ENCODE data around the gene ZNF598.

The ZNF598 gene

GRCh38 chr16:2047330-2048115, 37.9 kb upstream of the ZNF598 start, which contains the start of the genes NTHL1 and TSC2:
TSS of gene NTHL1 (minus strand) at chr16:2047834. CDS start at chr16:2047823, 11 bp downstream.
TSS of gene TSC2 (plus strand) at chr16:2047985. CDS start at chr16:2048616, 631 bp downstream.
- H3K36me3 ChIP-seq (ENCODE audit: insufficient read depth, low read length): peaks cover 29% of the 10 kb centered on the region
- H3K27me3 ChIP-seq (ENCODE audit: insufficient read depth, low read length): no peaks in the 10 kb centered on the region
- WGBS: under 1% methylated on average over 81 of the region's 81 CpGs
- no peaks in the 10 kb centered on the region for H3K9me3 ChIP-seq (ENCODE audit: insufficient read depth, low read depth, low read length)
- peak within 1 kb of the TSS; percentile 67 for H3K9ac ChIP-seq (ENCODE audit: low read depth, low read length)
- H3K27ac ChIP-seq (ENCODE audit: low read depth, low read length): no peak within 1 kb of the TSS
- peak within 1 kb of the TSS; percentile 74 for H3K4me3 ChIP-seq (ENCODE audit: low read length)
- peaks cover 9% of the 10 kb centered on the region; the same call in 1 of the 2 replicates for H3K4me1 ChIP-seq (ENCODE audit: insufficient read depth, low read length)

- 43% methylated on average over 8 of the region's 8 CpGs for WGBS
- peak overlapping the region; percentile 67 for H3K9ac ChIP-seq (ENCODE audit: low read depth, low read length)
- peak overlapping the region; percentile 74 for H3K4me3 ChIP-seq (ENCODE audit: low read length)
- peaks cover 26% of the 10 kb centered on the region for H3K36me3 ChIP-seq (ENCODE audit: insufficient read depth, low read length)
- no peak overlapping the region for H3K27ac ChIP-seq (ENCODE audit: low read depth, low read length)
- H3K4me1 ChIP-seq (ENCODE audit: insufficient read depth, low read length): peaks cover 9% of the 10 kb centered on the region; the same call in 1 of the 2 replicates
- no peaks in the 10 kb centered on the region for H3K27me3 ChIP-seq (ENCODE audit: insufficient read depth, low read length)
- no peaks in the 10 kb centered on the region for H3K9me3 ChIP-seq (ENCODE audit: insufficient read depth, low read depth, low read length)
Measured at GRCh38 chr16:2046893-2047329, 37.3 kb upstream of the ZNF598 start.

- Histone ChIP-seq H3K36me3 (ENCODE audit: insufficient read depth, low read length) (peaks cover 24% of the 10 kb centered on the region), H3K4me3 (ENCODE audit: low read length) (peak overlapping the region; percentile 74), H3K27ac (ENCODE audit: low read depth, low read length) (no peak overlapping the region), H3K4me1 (ENCODE audit: insufficient read depth, low read length) (peaks cover 9% of the 10 kb centered on the region; the same call in 1 of the 2 replicates), H3K27me3 (ENCODE audit: insufficient read depth, low read length) (no peaks in the 10 kb centered on the region), H3K9me3 (ENCODE audit: insufficient read depth, low read depth, low read length) (no peaks in the 10 kb centered on the region), H3K9ac (ENCODE audit: low read depth, low read length) (no peak overlapping the region)
- 94% methylated on average over 21 of the region's 21 CpGs for WGBS
Measured at GRCh38 chr16:2045965-2046892, 36.6 kb upstream of the ZNF598 start.

GRCh38 chr16:2044541-2044940, 34.9 kb upstream of the ZNF598 start:
- Histone ChIP-seq H3K36me3 (ENCODE audit: insufficient read depth, low read length) (peaks cover 15% of the 10 kb centered on the region; the same call in 1 of the 2 replicates), H3K27ac (ENCODE audit: low read depth, low read length) (no peak overlapping the region), H3K9ac (ENCODE audit: low read depth, low read length) (no peak overlapping the region), H3K4me3 (ENCODE audit: low read length) (no peak overlapping the region), H3K4me1 (ENCODE audit: insufficient read depth, low read length) (peaks cover 9% of the 10 kb centered on the region; the same call in 1 of the 2 replicates), H3K9me3 (ENCODE audit: insufficient read depth, low read depth, low read length) (no peaks in the 10 kb centered on the region), H3K27me3 (ENCODE audit: insufficient read depth, low read length) (no peaks in the 10 kb centered on the region)
- 96% methylated on average over 22 of the region's 22 CpGs for WGBS

- H3K27me3 ChIP-seq (ENCODE audit: insufficient read depth, low read length): no peaks in the 10 kb centered on the region
- no peak overlapping the region for H3K27ac ChIP-seq (ENCODE audit: low read depth, low read length)
- no peaks in the 10 kb centered on the region for H3K9me3 ChIP-seq (ENCODE audit: insufficient read depth, low read depth, low read length)
- H3K4me3 ChIP-seq (ENCODE audit: low read length): no peak overlapping the region
- peaks cover 15% of the 10 kb centered on the region; the same call in 1 of the 2 replicates for H3K36me3 ChIP-seq (ENCODE audit: insufficient read depth, low read length)
- H3K9ac ChIP-seq (ENCODE audit: low read depth, low read length): no peak overlapping the region
- 90% methylated on average over 26 of the region's 26 CpGs for WGBS
- H3K4me1 ChIP-seq (ENCODE audit: insufficient read depth, low read length): peaks cover 8% of the 10 kb centered on the region; the same call in 1 of the 2 replicates
Measured at GRCh38 chr16:2043667-2044451, 34.2 kb upstream of the ZNF598 start.

- Histone ChIP-seq H3K27ac (ENCODE audit: low read depth, low read length) (no peak overlapping the region), H3K9ac (ENCODE audit: low read depth, low read length) (no peak overlapping the region), H3K36me3 (ENCODE audit: insufficient read depth, low read length) (peaks cover 15% of the 10 kb centered on the region; the same call in 1 of the 2 replicates), H3K4me1 (ENCODE audit: insufficient read depth, low read length) (0 out of 2 replicates have a peak, but pooled peaks cover 4% of the 10 kb centered on the region), H3K9me3 (ENCODE audit: insufficient read depth, low read depth, low read length) (no peaks in the 10 kb centered on the region), H3K4me3 (ENCODE audit: low read length) (no peak overlapping the region), H3K27me3 (ENCODE audit: insufficient read depth, low read length) (no peaks in the 10 kb centered on the region)
- 93% methylated on average over 11 of the region's 11 CpGs for WGBS
Measured at GRCh38 chr16:2042986-2043666, 33.5 kb upstream of the ZNF598 start.

GRCh38 chr16:2042171-2042985, 32.8 kb upstream of the ZNF598 start:
- Histone ChIP-seq H3K27me3 (ENCODE audit: insufficient read depth, low read length) (no peaks in the 10 kb centered on the region), H3K4me3 (ENCODE audit: low read length) (no peak overlapping the region), H3K4me1 (ENCODE audit: insufficient read depth, low read length) (0 out of 2 replicates have a peak, but pooled peaks cover 4% of the 10 kb centered on the region), H3K9me3 (ENCODE audit: insufficient read depth, low read depth, low read length) (no peaks in the 10 kb centered on the region), H3K36me3 (ENCODE audit: insufficient read depth, low read length) (peaks cover 15% of the 10 kb centered on the region; the same call in 1 of the 2 replicates), H3K27ac (ENCODE audit: low read depth, low read length) (no peak overlapping the region), H3K9ac (ENCODE audit: low read depth, low read length) (no peak overlapping the region)
- 94% methylated on average over 18 of the region's 22 CpGs for WGBS

- 96% methylated on average over 20 of the region's 20 CpGs for WGBS
- Histone ChIP-seq H3K4me3 (ENCODE audit: low read length) (no peak overlapping the region), H3K27me3 (ENCODE audit: insufficient read depth, low read length) (no peaks in the 10 kb centered on the region), H3K9me3 (ENCODE audit: insufficient read depth, low read depth, low read length) (no peaks in the 10 kb centered on the region), H3K9ac (ENCODE audit: low read depth, low read length) (no peak overlapping the region), H3K27ac (ENCODE audit: low read depth, low read length) (no peak overlapping the region), H3K36me3 (ENCODE audit: insufficient read depth, low read length) (peaks cover 15% of the 10 kb centered on the region; the same call in 1 of the 2 replicates), H3K4me1 (ENCODE audit: insufficient read depth, low read length) (no peaks in the 10 kb centered on the region)
Measured at GRCh38 chr16:2040787-2041522, 31.3 kb upstream of the ZNF598 start.

Measured in HUES64 (cell line).